ENCODE data around the gene C20orf204.

DNA sequence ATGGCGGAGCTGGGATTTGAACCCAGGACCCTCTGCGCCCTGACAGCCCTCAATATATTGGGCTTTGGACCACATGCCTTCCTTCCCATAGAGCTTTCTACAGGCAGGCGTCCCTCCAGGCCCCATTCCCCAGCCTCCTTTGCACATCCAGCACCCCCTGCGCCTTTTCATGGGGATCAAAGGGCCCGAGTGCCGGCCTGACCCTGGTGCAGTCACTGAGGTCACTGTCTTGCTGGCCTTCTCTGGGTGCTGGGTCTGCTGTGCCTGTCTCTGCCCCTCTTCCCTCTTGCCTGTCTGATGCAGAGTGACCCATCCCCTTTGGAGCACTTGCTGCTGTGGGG, 45.6 kb downstream of the C20orf204 start:
- TF ChIP-seq, protein P1, sequence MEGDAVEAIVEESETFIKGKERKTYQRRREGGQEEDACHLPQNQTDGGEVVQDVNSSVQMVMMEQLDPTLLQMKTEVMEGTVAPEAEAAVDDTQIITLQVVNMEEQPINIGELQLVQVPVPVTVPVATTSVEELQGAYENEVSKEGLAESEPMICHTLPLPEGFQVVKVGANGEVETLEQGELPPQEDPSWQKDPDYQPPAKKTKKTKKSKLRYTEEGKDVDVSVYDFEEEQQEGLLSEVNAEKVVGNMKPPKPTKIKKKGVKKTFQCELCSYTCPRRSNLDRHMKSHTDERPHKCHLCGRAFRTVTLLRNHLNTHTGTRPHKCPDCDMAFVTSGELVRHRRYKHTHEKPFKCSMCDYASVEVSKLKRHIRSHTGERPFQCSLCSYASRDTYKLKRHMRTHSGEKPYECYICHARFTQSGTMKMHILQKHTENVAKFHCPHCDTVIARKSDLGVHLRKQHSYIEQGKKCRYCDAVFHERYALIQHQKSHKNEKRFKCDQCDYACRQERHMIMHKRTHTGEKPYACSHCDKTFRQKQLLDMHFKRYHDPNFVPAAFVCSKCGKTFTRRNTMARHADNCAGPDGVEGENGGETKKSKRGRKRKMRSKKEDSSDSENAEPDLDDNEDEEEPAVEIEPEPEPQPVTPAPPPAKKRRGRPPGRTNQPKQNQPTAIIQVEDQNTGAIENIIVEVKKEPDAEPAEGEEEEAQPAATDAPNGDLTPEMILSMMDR (IDR thresholded peaks at IDR 0.05; ENCODE audit: poor library complexity, severe bottlenecking), result no peak
- TF ChIP-seq, protein P2, sequence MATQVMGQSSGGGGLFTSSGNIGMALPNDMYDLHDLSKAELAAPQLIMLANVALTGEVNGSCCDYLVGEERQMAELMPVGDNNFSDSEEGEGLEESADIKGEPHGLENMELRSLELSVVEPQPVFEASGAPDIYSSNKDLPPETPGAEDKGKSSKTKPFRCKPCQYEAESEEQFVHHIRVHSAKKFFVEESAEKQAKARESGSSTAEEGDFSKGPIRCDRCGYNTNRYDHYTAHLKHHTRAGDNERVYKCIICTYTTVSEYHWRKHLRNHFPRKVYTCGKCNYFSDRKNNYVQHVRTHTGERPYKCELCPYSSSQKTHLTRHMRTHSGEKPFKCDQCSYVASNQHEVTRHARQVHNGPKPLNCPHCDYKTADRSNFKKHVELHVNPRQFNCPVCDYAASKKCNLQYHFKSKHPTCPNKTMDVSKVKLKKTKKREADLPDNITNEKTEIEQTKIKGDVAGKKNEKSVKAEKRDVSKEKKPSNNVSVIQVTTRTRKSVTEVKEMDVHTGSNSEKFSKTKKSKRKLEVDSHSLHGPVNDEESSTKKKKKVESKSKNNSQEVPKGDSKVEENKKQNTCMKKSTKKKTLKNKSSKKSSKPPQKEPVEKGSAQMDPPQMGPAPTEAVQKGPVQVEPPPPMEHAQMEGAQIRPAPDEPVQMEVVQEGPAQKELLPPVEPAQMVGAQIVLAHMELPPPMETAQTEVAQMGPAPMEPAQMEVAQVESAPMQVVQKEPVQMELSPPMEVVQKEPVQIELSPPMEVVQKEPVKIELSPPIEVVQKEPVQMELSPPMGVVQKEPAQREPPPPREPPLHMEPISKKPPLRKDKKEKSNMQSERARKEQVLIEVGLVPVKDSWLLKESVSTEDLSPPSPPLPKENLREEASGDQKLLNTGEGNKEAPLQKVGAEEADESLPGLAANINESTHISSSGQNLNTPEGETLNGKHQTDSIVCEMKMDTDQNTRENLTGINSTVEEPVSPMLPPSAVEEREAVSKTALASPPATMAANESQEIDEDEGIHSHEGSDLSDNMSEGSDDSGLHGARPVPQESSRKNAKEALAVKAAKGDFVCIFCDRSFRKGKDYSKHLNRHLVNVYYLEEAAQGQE (IDR thresholded peaks at IDR 0.05; ENCODE audit: borderline replicate concordance), result no peak
- TF ChIP-seq EZH2 (IDR thresholded peaks at IDR 0.05; ENCODE audit: borderline replicate concordance, insufficient read depth, low read length, poor library complexity, severe bottlenecking), result no peak
- TF ChIP-seq SMC3 (conservative IDR thresholded peaks at IDR 0.05; ENCODE audit: poor library complexity), result no peak
- no peak for TF ChIP-seq EP300 (conservative IDR thresholded peaks at IDR 0.05; ENCODE audit: poor library complexity, severe bottlenecking)
- TF ChIP-seq MXI1 (conservative IDR thresholded peaks at IDR 0.05; ENCODE audit: poor library complexity, severe bottlenecking), result no peak
- TF ChIP-seq POLR2AphosphoS5 (IDR thresholded peaks at IDR 0.05), result no peak
- no peak for TF ChIP-seq TAF1 (IDR thresholded peaks at IDR 0.05; ENCODE audit: low read depth)

Data from neural cell (in vitro differentiated cells).